IPS-15b (cell line): ENCODE results near the gene RAP1A.

Source experiments
- H3K27me3 ChIP-seq: one replicate; pipeline ENCODE4 v1.6.1; 2013; ENCODE audit warnings: low read length; ENCODE audit not compliant: control insufficient read depth, insufficient read depth
- H3K36me3 ChIP-seq: one replicate; pipeline ENCODE4 v1.6.1; 2013; ENCODE audit warnings: low read length; ENCODE audit not compliant: control insufficient read depth, insufficient read depth
- H3K4me1 ChIP-seq: one replicate; pipeline ENCODE4 v1.6.1; 2013; ENCODE audit warnings: mild to moderate bottlenecking, low read length; ENCODE audit not compliant: control insufficient read depth, insufficient read depth
- H3K4me3 ChIP-seq: one replicate; pipeline ENCODE4 v1.5.1; 2013; ENCODE audit warnings: low read depth, low read length
- H3K9ac ChIP-seq: one replicate; pipeline ENCODE4 v1.6.1; 2013; ENCODE audit warnings: low read depth, mild to moderate bottlenecking, low read length
- H3K9me3 ChIP-seq: one replicate; pipeline ENCODE4 v1.6.1; 2013; ENCODE audit warnings: mild to moderate bottlenecking, low read length; ENCODE audit not compliant: control insufficient read depth, insufficient read depth

Gene RAP1A

DNA sequence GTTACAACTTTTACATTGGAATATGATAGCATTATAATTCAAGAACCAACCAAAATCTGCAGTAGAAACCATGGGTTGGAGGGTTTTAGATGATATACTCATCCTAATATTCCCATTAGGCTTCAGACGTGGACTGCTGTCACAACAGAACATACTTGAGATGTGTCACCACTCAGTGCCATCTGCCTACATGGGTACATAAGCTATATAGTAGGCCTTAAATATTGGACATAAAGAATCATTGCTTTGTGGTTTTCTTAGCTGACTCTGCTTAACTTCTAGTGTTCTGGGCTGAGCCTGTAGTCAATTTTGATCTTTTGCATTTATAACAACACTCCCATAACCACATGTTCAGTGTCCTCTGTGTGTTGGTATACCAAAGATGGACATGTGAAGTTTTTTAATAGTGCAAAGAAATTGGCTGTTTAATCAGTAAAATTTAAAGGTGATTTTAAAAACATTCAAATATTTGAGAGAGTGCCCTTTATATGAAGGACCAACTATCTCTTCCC lies 14.2 kb downstream of the RAP1A start:
- no peak overlapping the region for H3K9ac ChIP-seq
- no peaks in the 10 kb centered on the region for H3K36me3 ChIP-seq
- H3K9me3 ChIP-seq: no peaks in the 10 kb centered on the region
- peaks cover 4% of the 10 kb centered on the region for H3K4me1 ChIP-seq
- H3K27me3 ChIP-seq: no peaks in the 10 kb centered on the region
- H3K4me3 ChIP-seq: no peak overlapping the region

DNA sequence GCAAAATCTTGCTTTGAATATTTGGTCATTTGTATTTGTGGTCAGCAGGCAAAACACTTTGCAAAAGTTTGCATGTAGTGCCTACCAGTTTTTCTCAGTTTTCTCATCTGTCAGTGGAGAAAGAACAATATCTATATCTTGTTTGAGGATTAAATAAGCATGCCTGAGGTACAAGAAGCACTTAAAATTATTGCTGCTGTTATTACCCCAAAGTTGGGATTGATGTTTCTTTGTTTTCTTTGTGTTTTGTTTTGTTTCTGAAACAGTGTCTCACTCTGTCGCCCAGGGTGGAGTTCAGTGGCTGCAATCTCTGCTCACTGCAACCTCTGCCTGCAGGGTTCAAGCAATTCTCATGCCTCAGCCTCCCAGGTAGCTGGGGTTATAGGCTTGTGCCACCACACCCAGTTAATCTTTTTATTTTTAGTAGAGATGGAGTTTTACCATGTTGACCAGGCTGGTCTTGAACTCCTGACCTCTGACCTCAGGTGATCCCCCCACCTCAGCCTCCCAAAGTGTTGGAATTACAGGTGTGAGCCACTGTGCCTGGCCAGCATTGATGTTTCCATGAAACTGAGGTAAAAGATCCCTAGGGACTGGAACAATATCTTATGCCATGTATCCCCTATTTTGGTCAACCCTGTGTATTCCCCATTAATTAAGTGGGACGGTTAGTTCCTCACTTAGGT lies 15.9 kb downstream of the RAP1A start:
- H3K4me3 ChIP-seq: no peak overlapping the region
- H3K9me3 ChIP-seq: no peaks in the 10 kb centered on the region
- peaks cover 8% of the 10 kb centered on the region for H3K4me1 ChIP-seq
- no peaks in the 10 kb centered on the region for H3K27me3 ChIP-seq
- H3K36me3 ChIP-seq: no peaks in the 10 kb centered on the region
- H3K9ac ChIP-seq: no peak overlapping the region

GRCh38 chr1:111638320-111638719 lies 18.7 kb downstream of the RAP1A start:
- H3K9me3 ChIP-seq: no peaks in the 10 kb centered on the region
- no peak overlapping the region for H3K9ac ChIP-seq
- no peak overlapping the region for H3K4me3 ChIP-seq
- H3K36me3 ChIP-seq: no peaks in the 10 kb centered on the region
- no peaks in the 10 kb centered on the region for H3K27me3 ChIP-seq
- peaks cover 8% of the 10 kb centered on the region for H3K4me1 ChIP-seq

DNA sequence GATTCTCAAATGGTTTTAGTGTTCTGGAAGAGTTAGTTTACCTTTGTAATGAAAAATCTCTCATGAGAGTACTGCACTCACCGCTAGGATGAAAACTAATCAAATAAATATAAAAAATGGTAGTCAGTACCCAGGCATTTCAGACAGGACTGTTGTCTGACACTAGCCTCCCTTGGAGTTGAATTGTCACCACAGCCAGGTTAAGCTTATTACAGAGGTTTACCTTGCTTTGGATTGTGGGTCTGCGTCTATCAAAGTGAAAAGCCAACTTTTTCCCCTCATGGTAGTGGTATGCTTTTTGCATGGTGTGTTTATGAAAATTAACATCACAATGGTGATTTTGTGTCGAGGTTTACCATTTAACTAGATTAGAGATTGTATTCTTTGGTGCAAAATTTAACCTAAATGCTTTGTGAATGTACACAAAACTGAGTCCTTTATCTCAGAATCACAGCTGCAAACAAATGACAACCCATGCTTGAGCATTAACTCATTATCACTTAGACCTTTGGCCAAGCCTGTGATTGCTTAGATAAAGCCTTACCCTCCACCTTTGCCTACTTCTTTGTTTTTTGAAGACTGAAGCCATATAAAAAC lies 20.1 kb downstream of the RAP1A start:
- Histone ChIP-seq H3K4me3 (no peak overlapping the region), H3K27me3 (no peaks in the 10 kb centered on the region), H3K9me3 (no peaks in the 10 kb centered on the region), H3K9ac (no peak overlapping the region), H3K4me1 (peaks cover 8% of the 10 kb centered on the region), H3K36me3 (no peaks in the 10 kb centered on the region)

DNA sequence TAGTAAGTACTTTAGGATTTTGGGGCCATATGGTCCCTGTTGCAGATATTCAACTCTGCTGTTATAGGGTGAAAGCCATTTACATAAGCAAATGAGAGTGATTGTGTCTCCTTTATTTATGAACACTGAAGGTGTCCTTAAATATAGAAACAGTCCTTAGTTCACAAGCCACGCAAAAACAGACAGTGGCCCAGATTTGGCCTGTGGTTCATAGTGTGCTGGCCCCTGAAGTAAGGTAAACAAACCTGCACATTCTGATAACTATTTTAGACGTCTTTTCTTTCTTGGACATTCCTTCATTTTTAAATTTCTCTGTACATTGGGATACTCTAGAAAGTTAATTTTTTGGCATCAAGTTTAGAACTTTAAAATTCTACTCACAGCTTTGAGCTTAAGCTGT lies 23.5 kb downstream of the RAP1A start:
- no peaks in the 10 kb centered on the region for H3K27me3 ChIP-seq
- no peaks in the 10 kb centered on the region for H3K36me3 ChIP-seq
- no peaks in the 10 kb centered on the region for H3K9me3 ChIP-seq
- H3K4me3 ChIP-seq: no peak overlapping the region
- H3K9ac ChIP-seq: no peak overlapping the region
- H3K4me1 ChIP-seq: peaks cover 3% of the 10 kb centered on the region

- Histone ChIP-seq H3K9ac (no peak overlapping the region), H3K36me3 (no peaks in the 10 kb centered on the region), H3K27me3 (no peaks in the 10 kb centered on the region), H3K9me3 (no peaks in the 10 kb centered on the region), H3K4me3 (no peak overlapping the region), H3K4me1 (peaks cover 3% of the 10 kb centered on the region)
These were observed 24.1 kb downstream of the RAP1A start for GRCh38 chr1:111643696-111644095.

GRCh38 chr1:111644506-111644905 lies 24.9 kb downstream of the RAP1A start:
- Histone ChIP-seq H3K36me3 (no peaks in the 10 kb centered on the region), H3K4me3 (no peak overlapping the region), H3K27me3 (no peaks in the 10 kb centered on the region), H3K4me1 (peaks cover 3% of the 10 kb centered on the region), H3K9me3 (no peaks in the 10 kb centered on the region), H3K9ac (no peak overlapping the region)

- Histone ChIP-seq H3K36me3 (no peaks in the 10 kb centered on the region), H3K4me1 (no peaks in the 10 kb centered on the region), H3K27me3 (no peaks in the 10 kb centered on the region), H3K9me3 (no peaks in the 10 kb centered on the region), H3K4me3 (no peak overlapping the region), H3K9ac (no peak overlapping the region)
These were observed 28.1 kb downstream of the RAP1A start for GRCh38 chr1:111647736-111648135.

- no peaks in the 10 kb centered on the region for H3K27me3 ChIP-seq
- no peaks in the 10 kb centered on the region for H3K4me1 ChIP-seq
- no peak overlapping the region for H3K9ac ChIP-seq
- H3K9me3 ChIP-seq: no peaks in the 10 kb centered on the region
- no peaks in the 10 kb centered on the region for H3K36me3 ChIP-seq
- no peak overlapping the region for H3K4me3 ChIP-seq
These were observed 29.2 kb downstream of the RAP1A start for GRCh38 chr1:111648806-111649205.

GRCh38 chr1:111649227-111649626 lies 29.6 kb downstream of the RAP1A start:
- Histone ChIP-seq H3K9ac (no peak overlapping the region), H3K27me3 (no peaks in the 10 kb centered on the region), H3K4me1 (no peaks in the 10 kb centered on the region), H3K9me3 (no peaks in the 10 kb centered on the region), H3K4me3 (no peak overlapping the region), H3K36me3 (no peaks in the 10 kb centered on the region)

DNA sequence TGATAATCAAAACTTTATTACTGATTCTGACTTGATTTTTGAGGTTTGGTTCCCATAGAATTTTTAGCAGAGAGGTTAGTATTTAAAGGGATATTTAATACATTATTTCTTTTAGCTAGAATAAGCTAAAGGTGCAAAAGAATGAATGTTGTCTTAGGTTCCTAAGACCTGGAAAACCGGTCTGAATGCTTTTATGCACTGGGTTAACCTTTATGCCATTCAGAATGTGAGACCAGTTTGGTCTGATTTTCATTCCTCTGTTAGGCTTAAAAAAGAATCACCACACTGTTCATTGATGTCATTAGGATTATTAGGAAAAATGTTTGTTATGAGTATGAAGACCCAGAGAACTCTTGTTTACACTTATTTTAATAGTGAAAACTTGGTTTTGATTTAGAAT lies 30.1 kb downstream of the RAP1A start:
- Histone ChIP-seq H3K9me3 (no peaks in the 10 kb centered on the region), H3K36me3 (no peaks in the 10 kb centered on the region), H3K4me3 (no peak overlapping the region), H3K4me1 (no peaks in the 10 kb centered on the region), H3K9ac (no peak overlapping the region), H3K27me3 (no peaks in the 10 kb centered on the region)

GRCh38 chr1:111653709-111654108 lies 34.1 kb downstream of the RAP1A start:
- Histone ChIP-seq H3K27me3 (no peaks in the 10 kb centered on the region), H3K9ac (no peak overlapping the region), H3K4me1 (peaks cover 8% of the 10 kb centered on the region), H3K9me3 (no peaks in the 10 kb centered on the region), H3K36me3 (no peaks in the 10 kb centered on the region), H3K4me3 (no peak overlapping the region)
